K562 (cell line): ENCODE data around the gene SLC35B1. TPM values are rescaled to one million over a fixed set of nuclear protein-coding genes. Genes with fewer than 3 reads are reported as not detected.

Source experiments
- ARID1B ChIP-seq: fragments of 450-650 bp; IDR thresholded peaks from 2 replicates; pipeline ENCODE4 v1.6.1; 2016; ENCODE audit warnings: antibody characterized with exemption, mild to moderate bottlenecking, inconsistent platforms
- ARNT ChIP-seq, 2 experiments: fragments of 450-650 bp; IDR thresholded peaks; 2 replicates each; pipeline ENCODE4 v1.6.1; 2016; ENCODE audit warnings: mild to moderate bottlenecking in 1 of 2
- ATF7 ChIP-seq: fragments of 450-650 bp; IDR thresholded peaks from 2 replicates; pipeline ENCODE4 v1.7.1; 2014; ENCODE audit warnings: mild to moderate bottlenecking, moderate library complexity
- BDP1 ChIP-seq: IDR thresholded peaks from 3 replicates; pipeline ENCODE4 v1.6.1; 2011; ENCODE audit not compliant: insufficient read length, insufficient read depth
- CBFB ChIP-seq: sonication (generic); formaldehyde crosslinking; IDR thresholded peaks from 2 replicates; pipeline ENCODE4 v1.4.0; 2020; ENCODE audit warnings: mild to moderate bottlenecking, missing genetic modification reagents
- ETS2 ChIP-seq: IDR thresholded peaks from 2 replicates; pipeline ENCODE4 v1.6.1; 2016; ENCODE audit warnings: borderline replicate concordance, missing genetic modification characterization, mild to moderate bottlenecking, moderate library complexity, missing compliant biosample characterization; ENCODE audit not compliant: poor library complexity, severe bottlenecking
- HCFC1 ChIP-seq: IDR thresholded peaks from 2 replicates; pipeline ENCODE4 v1.6.1; 2012; ENCODE audit warnings: low read depth, low read length, improper control_type of control experiment
- IFI16 ChIP-seq: fragments of 250-450 bp; sonication (Bioruptor Pico); IDR thresholded peaks from 2 replicates; pipeline ENCODE4 v2.1.2; 2022; ENCODE audit warnings: mild to moderate bottlenecking, inconsistent platforms
- KLF16 ChIP-seq: IDR thresholded peaks from 2 replicates; pipeline ENCODE4 v1.6.1; 2016; ENCODE audit warnings: antibody characterized with exemption
- MXI1 ChIP-seq: IDR thresholded peaks from 2 replicates; pipeline ENCODE4 v1.6.1; 2011; ENCODE audit warnings: low read depth, mild to moderate bottlenecking, improper control_type of control experiment, low read length
- NCOA4 ChIP-seq: fragments of 450-650 bp; IDR thresholded peaks from 2 replicates; pipeline ENCODE4 v1.6.1; 2018; ENCODE audit warnings: mild to moderate bottlenecking; ENCODE audit not compliant: partially characterized antibody
- NRF1 ChIP-seq, 2 experiments: fragments of 450-650 bp; IDR thresholded peaks in 1 of 2; conservative IDR thresholded peaks in 1 of 2; 2 replicates each; pipeline ENCODE4 v1.6.1; 2014; ENCODE audit warnings: mild to moderate bottlenecking in 2 of 2
- RAD51 ChIP-seq: fragments of 450-650 bp; IDR thresholded peaks from 2 replicates; pipeline ENCODE4 v1.7.1; 2016; ENCODE audit warnings: low read depth, mild to moderate bottlenecking, borderline replicate concordance
- RBM25 ChIP-seq: fragments of 200-400 bp; formaldehyde crosslinking; IDR thresholded peaks from 2 replicates; pipeline ENCODE4 v1.6.1; 2018; ENCODE audit warnings: low read length, low read depth, moderate library complexity; ENCODE audit not compliant: severe bottlenecking
- RFX5 ChIP-seq: IDR thresholded peaks from 2 replicates; pipeline ENCODE4 v1.6.1; 2011; ENCODE audit warnings: low read depth, mild to moderate bottlenecking, improper control_type of control experiment, low read length
- TAF15 ChIP-seq: fragments of 200-400 bp; formaldehyde crosslinking; IDR thresholded peaks from 2 replicates; pipeline ENCODE4 v1.6.1; 2017; ENCODE audit warnings: mild to moderate bottlenecking, low read depth, low read length, moderate library complexity
- ZFP30 ChIP-seq: fragments of 250-450 bp; sonication (Bioruptor Pico); IDR thresholded peaks from 2 replicates; pipeline ENCODE4 v1.8.0; 2022; ENCODE audit warnings: moderate library complexity, mild to moderate bottlenecking, inconsistent platforms, borderline replicate concordance
- ZNF165 ChIP-seq: fragments of 250-450 bp; sonication (Bioruptor Pico); IDR thresholded peaks from 2 replicates; pipeline ENCODE4 v1.4.0; 2020; ENCODE audit warnings: borderline replicate concordance
- ZNF175 ChIP-seq: fragments of 200-800 bp; sonication (Bioruptor generic); IDR thresholded peaks from 2 replicates; pipeline ENCODE4 v1.6.1; 2016; ENCODE audit warnings: low read depth, mild to moderate bottlenecking, missing genetic modification characterization, missing compliant biosample characterization
- ZNF239 ChIP-seq: fragments of 250-450 bp; sonication (Bioruptor Pico); IDR thresholded peaks from 2 replicates; pipeline ENCODE4 v1.4.0; 2020; ENCODE audit warnings: mild to moderate bottlenecking
- ZNF384 ChIP-seq: IDR thresholded peaks from 2 replicates; pipeline ENCODE4 v1.6.1; 2012; ENCODE audit warnings: low read depth, low read length, improper control_type of control experiment
- ZNF644 ChIP-seq: fragments of 200-800 bp; sonication (Bioruptor generic); IDR thresholded peaks from 2 replicates; pipeline ENCODE4 v1.6.1; 2016; ENCODE audit warnings: low read depth, missing genetic modification characterization, missing compliant biosample characterization
- ZNF699 ChIP-seq: fragments of 250-450 bp; sonication (Bioruptor Pico); IDR thresholded peaks from 2 replicates; pipeline ENCODE4 v1.8.0; 2021; ENCODE audit warnings: mild to moderate bottlenecking, moderate library complexity; ENCODE audit not compliant: insufficient replicate concordance
- polyA plus RNA-seq, 8 experiments: library from polyadenylated mRNA; depleted of rRNA in 4 of 8; stranded (reverse) in 5 of 8; unstranded in 3 of 8; fragments of >200 nt; fragmentation: Nextera tagmentation in 2 of 8; fragmentation: Illumina TruSeq in 1 of 8; extraction: Ambion mirVana in 2 of 8; extraction: Trizol in 1 of 8; gene quantifications; 2 replicates each; pipeline versions ENCODE4 v1.2.1 to v1.2.3, GENCODE V29; 2011 to 2014; ENCODE audit warnings: inconsistent platforms in 1 of 8, missing spikeins in 1 of 8
- total RNA-seq, 7 experiments: library from RNA; depleted of rRNA in 6 of 7; stranded (reverse); fragments of >200 nt in 6 of 7; fragmentation: Illumina TruSeq in 2 of 7; extraction: Trizol in 2 of 7; gene quantifications; 2 replicates each; pipeline versions ENCODE4 v1.2.1 to v1.2.3, GENCODE V29; 2011 to 2021; ENCODE audit warnings: low replicate concordance in 1 of 7
- TF ChIP-seq, protein P1 (sequence below): fragments of 200-800 bp; sonication (Bioruptor generic); IDR thresholded peaks from 2 replicates; pipeline ENCODE4 v1.6.1; 2017; ENCODE audit warnings: missing genetic modification characterization, missing compliant biosample characterization
- TF ChIP-seq, protein P2 (sequence below): fragments of 450-650 bp; IDR thresholded peaks from one replicate; pipeline ENCODE4 v1.6.1; 2018; ENCODE audit warnings: mild to moderate bottlenecking, moderate library complexity; ENCODE audit not compliant: partially characterized antibody

Gene SLC35B1
- total and polyA plus RNA-seq, 9 of the 15 experiments (the other 6 are each of a cell fraction or from before 2014, with no cell fraction given): 51.4 to 87.9 (median 66.3) TPM

DNA sequence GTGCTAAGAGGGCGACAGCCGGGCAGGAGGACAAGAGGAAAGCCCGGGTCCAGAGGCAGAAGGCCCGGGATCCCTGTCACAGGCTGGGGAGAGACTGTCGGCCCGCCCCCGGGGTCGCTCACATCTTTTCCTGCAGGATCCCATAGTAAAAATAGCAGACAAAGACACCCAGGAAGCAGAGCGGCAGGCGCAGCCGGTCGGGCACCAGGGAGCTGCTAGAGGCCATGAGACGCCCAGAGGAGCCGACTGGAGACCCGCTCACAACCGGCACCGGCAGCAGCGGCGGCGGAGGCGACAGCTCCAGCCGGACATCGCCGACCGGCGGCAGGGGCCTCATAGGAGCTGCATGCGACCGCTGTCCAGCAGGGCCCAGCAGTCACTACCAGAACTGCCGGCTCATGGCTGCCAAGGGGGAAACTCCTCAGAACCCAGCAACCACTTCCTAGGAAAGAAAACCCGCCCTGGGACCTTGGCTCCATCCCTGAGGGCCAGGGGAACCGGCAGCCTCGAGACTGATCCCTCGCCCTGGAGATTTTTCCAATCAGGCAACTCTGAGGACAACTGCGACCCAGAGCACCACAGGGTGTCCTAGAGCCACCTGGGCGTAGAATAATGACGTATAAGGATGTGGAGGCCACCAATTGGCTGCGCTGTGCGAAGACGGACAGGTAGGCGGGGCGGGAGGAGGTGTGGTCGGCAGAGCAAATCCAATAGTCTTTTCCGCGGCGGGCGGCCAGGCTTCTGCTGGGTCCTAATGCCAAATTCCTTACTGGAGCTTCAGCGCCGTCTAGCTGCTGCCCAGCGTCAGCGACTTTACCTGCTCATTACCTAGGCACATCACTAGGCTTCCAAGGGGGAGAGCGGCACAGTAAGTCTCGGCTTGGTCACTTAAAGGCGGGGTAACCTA lies at the start of gene SLC35B1 (continued):
- TF ChIP-seq ZNF175 (CRISPR knock-in tag) (peak; percentile 4; the same call in 1 of the 2 replicates), IFI16 (CRISPR knock-in tag) (no peak), TAF15 (no peak), ARID1B (0 out of 2 replicates have a peak, but pooled peaks have one; percentile 30), MXI1 (0 out of 2 replicates have a peak, but pooled peaks have one; percentile 14), CBFB (CRISPR knock-in tag) (peak; percentile 77; the same call in 1 of the 2 replicates), ZNF644 (tag) (peak; percentile 66; the same call in 1 of the 2 replicates), ARNT (IDR thresholded peaks at IDR 0.05) (0 out of 4 replicates have a peak, but pooled peaks of 1 of the 2 experiments have one; percentile 76), BDP1 (no peak), ZNF384 (no peak), HCFC1 (peak; percentile 74), ZNF239 (no peak), NRF1 (conservative IDR thresholded peaks at IDR 0.05 in 1 of 2, IDR thresholded peaks at IDR 0.05 in 1 of 2) (peak; percentile 67 to 76), RAD51 (no peak), ZNF165 (CRISPR knock-in tag) (no peak), NCOA4 (no peak), ETS2 (no peak), RFX5 (no peak), ZNF699 (no peak), KLF16 (no peak), ATF7 (peak; percentile 91), RBM25 (peak; percentile 70), ZFP30 (no peak)
- TF ChIP-seq, protein P1, sequence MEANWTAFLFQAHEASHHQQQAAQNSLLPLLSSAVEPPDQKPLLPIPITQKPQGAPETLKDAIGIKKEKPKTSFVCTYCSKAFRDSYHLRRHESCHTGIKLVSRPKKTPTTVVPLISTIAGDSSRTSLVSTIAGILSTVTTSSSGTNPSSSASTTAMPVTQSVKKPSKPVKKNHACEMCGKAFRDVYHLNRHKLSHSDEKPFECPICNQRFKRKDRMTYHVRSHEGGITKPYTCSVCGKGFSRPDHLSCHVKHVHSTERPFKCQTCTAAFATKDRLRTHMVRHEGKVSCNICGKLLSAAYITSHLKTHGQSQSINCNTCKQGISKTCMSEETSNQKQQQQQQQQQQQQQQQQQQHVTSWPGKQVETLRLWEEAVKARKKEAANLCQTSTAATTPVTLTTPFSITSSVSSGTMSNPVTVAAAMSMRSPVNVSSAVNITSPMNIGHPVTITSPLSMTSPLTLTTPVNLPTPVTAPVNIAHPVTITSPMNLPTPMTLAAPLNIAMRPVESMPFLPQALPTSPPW: peak; percentile 53
- TF ChIP-seq, protein P2, sequence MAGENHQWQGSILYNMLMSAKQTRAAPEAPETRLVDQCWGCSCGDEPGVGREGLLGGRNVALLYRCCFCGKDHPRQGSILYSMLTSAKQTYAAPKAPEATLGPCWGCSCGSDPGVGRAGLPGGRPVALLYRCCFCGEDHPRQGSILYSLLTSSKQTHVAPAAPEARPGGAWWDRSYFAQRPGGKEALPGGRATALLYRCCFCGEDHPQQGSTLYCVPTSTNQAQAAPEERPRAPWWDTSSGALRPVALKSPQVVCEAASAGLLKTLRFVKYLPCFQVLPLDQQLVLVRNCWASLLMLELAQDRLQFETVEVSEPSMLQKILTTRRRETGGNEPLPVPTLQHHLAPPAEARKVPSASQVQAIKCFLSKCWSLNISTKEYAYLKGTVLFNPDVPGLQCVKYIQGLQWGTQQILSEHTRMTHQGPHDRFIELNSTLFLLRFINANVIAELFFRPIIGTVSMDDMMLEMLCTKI: no peak
